HTERT RPE-1 (cell line): Measurements from ENCODE around the gene NOC4L.
"Not testable (repeated sequence)": the region's sequence is repeated elsewhere in the genome, so short reads cannot be mapped to it uniquely, and the experiment has no call there.

ENCODE experiments used
- in situ Hi-C: fragments of 300-500 bp; cut with MboI; formaldehyde crosslinking; loops from 4 replicates; pipeline ENCODE4 v1.14.3; 2020; ENCODE audit warnings: low sequenced_read_pairs

The NOC4L gene

DNA sequence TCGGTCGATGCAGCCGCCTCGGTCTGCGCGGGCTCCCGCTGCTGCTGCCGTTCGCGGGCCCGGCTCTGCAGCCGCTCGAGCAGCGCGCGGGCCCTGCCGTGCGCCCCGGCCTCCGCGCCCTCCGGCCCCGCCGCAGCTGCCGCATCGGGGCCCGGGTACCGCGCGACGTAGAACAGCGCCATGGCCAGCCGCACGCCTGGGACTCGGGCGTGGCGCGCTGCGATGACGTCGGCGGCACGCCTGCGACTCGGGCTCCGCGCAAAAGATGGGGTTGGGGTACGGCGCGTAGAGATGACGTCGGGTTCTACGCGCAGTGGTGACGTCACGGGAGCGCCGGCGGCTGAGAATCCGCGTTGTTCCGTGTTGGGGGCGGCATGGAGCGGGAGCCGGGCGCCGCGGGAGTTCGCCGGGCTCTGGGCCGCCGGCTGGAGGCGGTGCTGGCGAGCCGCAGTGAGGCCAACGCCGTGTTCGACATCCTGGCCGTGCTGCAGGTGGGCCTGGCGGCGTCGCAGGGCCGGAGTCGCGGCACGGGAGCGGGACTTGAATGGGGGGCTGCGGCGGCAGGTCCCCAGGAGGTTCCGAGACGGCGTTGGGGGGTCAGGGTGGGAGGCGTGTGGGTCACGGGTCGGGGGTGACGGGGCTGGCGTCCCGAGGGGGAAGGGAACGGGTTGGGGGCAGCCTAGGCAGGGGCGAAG, at the start of gene NOC4L, which contains the start of gene DDX51:
Gene NOC4L (plus strand): TSS at position 343 of the 695 bp plus-strand sequence. CDS start 32 bp downstream, at position 375.
Gene DDX51 (minus strand): TSS at position 205 of the 695 bp plus-strand sequence. CDS start 23 bp downstream, at position 182.
- in situ Hi-C loops: no loop called here

DNA sequence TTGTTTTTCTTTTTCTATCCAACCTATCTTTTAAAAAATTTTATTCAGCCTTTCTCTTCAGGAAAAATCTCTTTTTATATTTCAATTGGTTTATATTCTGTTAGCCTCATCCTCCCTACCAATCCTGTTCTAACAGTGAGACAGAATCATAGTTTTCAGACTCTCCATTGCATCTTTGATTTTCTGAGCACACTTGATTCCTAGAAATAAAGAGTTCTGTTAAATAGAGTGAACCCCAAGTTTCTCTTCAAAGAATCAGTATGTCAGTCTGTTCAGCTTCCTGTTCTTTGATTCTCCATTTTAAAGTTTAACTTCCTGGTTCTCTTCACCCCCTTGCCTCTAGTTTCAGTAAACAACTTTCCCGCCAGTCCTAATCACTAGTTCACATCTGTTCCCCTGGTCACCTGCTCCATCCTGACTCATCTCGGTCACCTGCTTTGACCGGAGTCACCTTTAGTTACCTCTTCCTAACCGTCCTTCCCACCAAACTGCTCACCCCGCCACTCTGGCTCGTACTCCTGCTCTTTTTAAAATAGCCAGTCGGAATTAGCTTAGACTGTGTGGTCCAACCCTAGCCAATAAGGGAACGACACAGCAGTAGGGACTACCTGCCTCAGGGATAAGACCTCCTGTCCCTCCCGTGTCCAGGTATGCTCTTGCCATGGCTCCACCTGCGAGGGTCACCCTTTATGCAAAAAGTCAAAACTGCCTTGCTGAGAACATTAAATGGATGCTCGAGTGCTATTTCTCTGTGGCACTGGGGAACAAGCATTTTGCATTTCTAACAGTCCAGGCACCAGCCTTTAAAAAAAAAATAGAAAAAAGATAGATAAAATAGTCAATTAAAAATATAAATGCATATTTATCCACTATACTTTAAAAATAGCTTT, 48.5 kb upstream of the NOC4L start:
- in situ Hi-C loops: no loop called here

DNA sequence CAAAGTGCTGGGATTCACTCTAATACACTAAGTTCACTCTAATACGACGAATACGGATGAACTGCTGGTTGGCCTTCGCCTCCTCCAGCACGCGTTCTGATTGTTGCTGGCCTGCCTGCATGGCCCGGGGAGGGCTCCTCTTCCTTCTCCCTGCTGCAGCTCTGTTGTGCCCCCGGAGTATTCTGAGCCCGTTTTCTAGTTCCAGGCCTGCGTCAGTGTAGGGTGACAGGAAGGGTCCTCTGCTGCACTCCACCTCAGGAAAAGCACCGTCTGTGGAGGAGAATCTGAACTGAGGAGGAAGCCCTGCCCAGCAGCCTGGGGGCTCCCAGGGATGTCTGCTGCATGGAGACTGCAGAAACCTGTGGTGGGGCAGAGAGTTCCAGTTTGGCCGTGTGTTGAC, 44.5 kb upstream of the NOC4L start:
- in situ Hi-C loops: no loop called here

DNA sequence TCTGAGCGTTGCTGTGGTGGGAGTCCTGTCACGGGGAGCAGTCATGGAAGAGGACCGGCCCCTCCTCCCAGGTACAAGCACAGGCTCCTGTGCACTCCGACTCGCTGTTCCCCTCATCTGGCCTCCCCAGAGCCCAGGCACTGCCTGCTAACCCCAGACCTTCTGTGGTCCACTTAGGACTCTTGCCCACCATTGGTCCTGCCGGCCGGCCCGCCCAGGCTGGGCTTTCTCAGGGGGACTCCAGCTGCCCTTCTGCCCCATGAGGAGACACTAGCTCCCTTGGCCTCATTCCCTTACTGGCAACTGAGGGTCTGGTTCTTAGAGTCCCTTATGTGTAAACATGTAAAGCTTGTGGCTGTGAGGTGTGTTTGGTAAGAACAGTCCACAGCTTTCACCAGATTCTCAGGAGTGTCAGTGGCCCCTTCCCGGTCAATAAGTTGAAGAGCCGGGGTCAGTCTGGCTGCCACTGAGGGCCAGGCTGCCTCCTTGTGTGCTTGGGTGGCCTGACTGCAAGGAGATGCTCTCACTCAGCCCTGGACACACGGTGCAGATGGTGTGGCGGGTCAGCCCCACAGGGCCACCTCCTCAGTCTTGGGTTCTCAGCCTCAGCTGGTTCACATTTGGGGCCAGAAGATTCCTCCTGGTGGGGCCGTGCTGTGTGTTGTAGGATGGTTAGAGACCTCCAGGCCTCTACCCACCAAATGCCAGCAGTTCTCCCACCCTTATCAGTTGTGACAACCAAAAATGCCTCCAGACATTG, 43.8 kb upstream of the NOC4L start:
- in situ Hi-C loops: no loop called here

DNA sequence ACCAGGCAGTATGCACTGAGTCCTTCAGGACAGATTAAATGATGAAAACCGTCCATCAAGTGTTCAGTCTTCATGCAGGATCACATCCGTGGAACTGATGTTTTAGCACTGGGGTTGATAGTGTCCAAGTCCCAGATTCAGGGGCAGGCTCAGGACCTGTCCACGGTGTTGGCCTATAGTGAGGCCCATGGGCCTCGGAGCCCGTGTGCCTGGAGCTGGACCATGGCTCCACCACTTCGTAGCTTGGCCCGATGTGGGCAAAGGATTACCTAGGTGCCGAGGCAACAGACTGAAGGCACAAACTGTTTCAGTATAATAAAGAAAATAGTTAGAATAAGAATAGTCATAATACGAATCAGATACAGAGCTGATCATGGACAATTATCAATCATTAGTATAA, 42.0 kb upstream of the NOC4L start:
- in situ Hi-C loops: no loop called here

DNA sequence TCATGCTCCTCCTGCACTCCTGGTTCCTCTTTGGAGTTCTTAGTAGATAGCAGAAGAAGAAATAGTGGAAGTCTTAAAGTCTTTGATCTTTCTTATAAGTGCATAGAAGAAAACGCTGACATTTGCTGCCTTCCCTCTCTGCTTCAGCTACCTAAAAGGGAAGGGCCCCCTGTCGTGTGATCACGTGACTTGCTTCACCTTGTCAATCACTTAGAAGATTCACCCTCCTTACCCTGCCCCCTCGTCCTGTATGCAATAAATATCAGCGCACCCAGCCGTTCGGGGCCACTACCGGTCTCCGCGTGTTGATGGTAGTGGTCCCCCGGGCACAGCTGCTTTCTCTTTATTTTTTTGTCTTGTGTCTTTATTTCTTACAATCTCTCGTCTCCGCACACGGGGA, 41.2 kb upstream of the NOC4L start:
- in situ Hi-C loops: not testable (repeated sequence)

DNA sequence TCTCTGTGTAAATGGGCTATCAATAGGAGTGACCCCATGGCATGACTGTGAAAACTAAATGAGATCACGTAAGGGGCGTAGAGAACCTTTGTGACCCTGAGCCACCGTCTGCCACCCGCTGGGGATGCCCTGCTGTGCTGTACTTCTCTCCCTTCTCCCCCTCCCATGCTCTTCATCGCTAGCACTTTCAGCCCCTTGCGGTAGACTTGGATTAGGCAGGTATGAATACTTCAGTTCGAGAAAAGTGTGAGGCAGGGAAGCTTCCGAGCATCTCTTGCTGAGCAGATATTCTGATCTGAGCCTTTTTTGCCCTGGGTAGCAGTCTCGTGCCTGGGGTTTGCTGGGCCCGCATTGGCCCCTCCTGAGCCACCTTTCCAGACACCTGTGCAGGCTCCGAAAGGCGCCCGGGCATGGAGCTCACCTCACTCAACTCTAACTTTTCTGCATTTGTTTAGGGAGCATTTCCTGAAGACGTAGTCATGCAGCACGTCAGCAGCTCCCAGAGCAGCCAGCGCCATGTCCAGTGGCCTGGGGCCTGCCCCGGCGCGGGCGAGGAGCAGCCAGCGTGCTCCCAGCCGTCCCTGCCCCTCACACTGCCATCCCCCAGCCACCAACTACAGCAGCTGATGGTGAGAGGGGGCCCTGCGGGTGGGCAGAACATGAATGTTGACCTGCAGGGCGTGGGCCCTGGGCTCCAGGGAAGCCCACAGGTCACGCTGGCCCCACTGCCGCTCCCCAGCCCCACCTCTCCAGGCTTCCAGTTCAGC, 40.5 kb upstream of the NOC4L start:
- in situ Hi-C loops: no loop called here

DNA sequence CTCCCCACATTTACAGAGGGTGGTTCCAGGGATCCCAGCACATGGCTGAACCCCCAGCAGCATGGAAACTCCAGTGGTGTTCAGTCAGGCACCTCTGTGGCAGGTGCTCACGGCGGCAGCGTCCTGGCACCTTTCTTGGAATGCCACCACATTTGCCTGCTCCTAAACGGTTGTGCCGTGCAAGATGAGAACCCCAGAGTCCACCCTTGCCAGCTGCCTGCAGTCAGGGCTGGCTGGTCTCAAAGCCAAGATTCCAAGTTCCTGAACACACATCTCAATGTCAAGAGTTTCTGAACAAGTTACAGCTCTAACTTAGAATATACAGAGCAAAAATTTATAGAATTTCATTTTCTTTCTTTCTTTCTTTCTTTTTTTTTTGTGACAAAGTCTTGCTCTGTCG, 38.8 kb upstream of the NOC4L start:
- in situ Hi-C loops: no loop called here

DNA sequence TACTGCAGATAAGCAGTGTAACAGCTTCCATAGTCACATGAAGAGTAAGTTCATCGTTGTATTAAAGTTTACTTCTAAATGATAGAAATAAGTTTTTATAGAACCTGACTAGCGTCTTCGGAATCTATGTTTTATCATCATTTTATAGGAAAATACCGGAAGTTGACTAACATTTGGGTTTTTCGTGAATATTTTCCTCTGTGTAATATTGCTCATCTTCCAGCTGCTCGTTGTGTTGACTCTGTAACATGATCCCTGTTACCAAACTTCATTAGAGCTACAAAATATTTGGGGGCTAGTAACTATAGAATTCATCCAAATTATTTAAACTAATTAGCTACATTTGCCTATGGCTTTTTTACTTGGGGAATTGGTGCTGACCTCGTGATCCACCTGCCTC, 37.3 kb upstream of the NOC4L start:
- in situ Hi-C loops: no loop called here

DNA sequence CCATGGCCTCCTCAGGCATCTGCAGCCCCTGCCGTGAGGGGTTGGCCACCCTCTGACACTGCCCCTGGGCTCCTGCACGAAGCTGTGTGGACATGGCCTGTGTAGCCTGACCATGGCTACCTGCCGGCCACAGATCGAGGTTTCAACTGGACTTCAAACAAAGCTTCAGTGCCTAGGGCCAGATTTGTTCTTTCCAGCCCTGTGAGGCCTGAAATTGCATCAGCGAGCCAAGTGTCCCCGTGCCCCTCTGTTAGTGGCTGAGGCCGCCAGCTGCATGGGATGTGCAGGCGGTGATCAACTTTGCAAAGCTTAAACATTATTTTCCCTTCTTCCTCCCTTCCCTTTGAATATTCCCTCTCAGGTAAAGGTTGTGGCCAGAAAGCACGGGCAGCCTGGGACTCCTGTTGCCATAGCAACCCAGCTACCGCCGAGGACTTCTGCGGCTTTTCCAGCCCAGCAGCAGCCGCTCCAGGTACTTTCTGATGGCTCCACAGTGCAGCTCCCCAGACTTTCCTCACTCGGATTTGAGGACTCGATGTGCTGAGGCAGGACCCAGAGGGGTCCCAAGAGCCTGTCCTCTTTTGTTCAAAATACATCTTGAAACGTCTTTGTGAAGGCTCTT, 35.9 kb upstream of the NOC4L start:
- in situ Hi-C loops: no loop called here

DNA sequence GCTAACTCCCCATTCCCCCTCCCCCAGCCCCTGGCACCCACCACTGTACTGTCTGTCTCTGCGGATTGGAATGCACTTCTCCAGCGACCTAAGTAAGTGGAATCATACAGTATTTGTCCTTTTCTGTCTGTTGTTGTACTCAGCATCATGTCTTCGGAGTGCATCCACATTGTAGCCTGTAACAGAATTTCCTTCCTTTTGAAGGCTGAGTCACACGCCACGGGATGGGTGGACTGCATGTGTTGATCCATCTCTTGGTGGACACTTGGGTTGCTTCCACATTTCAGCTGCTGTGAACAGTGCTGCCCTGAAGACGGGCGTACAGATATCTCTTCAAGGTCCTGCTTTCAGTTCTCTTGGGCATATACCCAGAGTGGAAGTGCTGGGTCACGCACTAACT, 34.5 kb upstream of the NOC4L start:
- in situ Hi-C loops: no loop called here

DNA sequence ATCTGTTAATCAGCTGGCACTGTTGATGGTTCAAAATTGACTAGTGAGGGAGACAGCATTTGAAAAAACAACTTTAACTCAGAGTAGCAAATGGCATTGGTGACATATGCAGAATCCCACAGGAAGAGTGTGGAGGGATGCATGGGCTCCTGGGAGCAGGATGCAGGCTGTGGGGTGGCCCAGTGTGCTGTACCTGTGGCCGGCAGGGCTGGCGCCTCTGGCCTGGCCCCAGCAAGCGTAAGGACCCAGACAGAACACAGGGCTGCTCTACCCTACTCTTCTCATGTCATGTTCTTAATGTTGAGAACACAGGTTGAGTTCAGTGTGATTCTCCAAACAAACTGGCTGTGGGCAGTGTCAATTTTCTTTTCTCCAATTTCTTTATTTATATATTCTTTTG, 33.6 kb upstream of the NOC4L start:
- in situ Hi-C loops: no loop called here

DNA sequence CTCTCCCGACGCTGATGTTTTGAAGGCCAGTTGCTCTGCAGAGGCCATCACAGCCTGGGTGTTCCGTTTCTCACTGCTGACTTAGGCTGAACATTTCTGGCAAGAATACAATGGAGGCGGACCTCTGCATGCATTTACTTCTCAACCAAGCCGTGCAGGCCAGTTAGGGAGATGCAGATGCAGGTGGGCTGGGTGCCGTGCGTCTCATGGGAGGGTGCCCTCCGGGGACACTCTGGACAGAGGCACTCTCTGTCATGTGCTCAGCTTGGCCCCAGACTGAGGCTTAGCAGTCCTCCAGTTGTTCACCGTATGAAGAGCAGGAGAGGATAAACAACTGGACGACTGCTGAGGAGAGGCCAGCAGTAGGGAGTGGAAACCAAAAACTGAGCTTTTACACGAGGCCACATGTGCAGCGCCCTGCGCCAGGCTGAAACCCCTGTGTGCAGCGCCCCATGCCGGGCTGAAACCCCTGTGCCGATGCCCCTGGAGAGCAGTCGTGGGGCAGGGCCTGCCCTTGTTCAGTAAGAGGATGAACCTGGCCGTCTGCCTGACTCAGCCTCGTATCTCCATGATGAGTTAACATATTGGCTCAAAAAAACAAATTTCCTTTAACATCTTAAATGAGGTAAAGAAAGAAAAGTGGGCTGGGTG, 32.5 kb upstream of the NOC4L start:
- in situ Hi-C loops: no loop called here

DNA sequence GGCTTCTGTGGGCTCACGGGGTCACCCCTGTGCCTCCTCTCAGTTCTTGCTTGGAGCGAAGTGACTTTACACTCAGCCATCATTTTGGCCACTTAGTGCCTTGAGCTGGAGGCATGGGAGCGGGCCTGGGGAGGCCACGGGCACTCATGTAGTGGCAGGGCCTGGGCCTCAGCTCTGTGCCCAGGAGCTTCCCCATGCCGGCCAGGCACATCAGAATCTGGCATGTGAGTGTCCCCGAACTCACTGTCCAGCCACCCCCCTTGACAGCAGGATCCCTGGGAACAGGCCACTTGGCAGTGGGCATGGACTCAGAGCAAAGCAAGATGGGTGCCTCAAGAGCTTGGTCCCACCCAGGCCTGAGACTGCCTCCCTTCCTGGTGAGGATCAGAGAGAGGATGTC, 29.6 kb upstream of the NOC4L start:
- in situ Hi-C loops: no loop called here

DNA sequence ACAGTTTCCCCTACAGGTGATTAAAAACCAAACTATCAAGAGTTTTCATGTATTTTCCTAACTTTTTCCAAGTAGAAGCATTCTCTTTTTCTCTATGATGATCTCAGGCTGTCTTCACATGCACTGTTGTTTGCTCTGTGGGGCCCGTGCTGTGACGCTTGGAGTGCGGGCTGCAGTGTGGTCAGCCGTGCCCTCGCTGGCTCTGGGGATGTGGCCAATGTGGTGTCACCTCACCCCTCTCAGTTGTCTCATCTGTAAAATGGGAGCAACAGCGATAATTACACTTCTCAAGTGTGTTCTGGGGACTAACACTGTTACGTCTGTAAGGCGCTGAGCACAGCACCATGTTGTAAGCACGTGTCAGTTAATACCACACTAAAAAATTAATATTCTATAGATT, 28.8 kb upstream of the NOC4L start:
- in situ Hi-C loops: no loop called here

DNA sequence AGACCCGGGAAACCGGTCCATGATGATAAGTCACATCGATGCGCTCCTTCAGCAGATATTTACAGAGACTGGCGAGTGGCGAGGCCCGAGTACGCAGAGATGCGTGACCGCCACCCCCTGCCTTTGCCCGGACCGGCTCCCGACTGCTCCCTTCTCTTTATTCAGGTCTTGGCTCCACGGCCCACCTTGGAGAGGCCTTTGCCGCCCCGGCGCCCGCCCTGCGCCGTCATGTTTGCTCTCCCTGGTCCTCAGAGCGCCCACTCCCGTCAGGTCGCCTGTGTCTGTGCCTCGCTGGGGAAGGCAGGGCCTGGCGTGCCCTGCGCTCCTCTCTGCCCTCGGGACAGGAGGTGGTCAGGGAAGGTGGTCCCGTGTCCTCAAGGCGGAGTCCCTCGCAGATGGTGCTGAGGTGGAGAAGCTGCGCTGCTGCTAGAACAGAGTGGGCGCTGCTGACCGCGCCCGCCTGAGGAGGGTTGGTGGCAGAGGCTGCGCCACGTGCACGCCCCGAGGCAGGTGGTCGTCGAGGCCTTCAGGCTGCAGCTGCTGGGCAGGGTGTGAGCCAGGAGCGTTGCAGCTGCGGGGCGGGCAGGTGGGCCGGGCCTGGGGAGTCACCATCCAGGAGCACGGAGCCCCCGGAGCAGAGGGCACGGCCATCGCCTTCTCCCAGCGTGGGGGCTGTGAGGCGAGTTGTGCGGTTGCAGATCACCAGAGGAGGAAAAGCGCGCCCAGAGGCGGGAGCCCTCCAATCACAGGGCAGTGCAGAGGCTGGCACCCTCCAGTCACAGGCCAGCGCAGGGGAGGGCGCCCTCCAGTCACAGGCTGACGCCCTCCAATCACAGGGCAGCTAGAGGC, 27.3 kb upstream of the NOC4L start:
- in situ Hi-C loops: no loop called here

DNA sequence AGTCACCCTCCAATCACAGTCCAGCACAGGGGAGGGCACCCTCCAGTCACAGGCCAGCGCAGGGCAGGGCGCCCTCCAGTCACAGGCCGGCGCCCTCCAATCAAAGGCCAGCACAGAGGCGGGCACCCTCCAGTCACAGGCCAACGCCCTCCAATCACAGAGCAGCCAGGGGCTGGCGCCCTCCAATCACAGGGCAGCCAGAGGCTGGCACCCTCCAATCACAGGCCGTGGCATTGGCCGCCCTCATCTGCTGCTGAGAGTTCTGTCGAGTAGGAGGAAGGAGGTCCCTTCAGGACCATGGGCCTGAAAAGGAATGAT, 26.7 kb upstream of the NOC4L start:
- in situ Hi-C loops: no loop called here

DNA sequence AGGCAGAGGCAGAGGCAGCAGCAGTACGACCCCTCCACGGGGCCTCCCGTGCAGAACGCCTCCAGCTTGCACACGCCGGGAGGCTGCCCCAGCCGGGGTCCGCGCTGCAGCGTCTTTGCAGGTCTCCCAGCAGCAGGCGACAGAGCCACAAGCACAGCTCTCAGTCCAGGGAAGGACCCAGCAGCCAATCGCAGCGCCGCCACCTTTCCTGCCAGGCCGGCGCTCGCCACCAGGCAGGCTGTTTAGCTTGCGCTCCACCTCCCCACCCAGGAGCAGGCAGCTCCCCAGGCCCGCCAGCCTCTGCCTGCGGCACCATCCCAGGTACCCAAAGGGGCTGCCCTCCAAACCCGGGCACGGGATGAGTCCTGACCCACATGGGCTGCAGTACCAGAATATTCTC, 25.4 kb upstream of the NOC4L start:
- in situ Hi-C loops: no loop called here

DNA sequence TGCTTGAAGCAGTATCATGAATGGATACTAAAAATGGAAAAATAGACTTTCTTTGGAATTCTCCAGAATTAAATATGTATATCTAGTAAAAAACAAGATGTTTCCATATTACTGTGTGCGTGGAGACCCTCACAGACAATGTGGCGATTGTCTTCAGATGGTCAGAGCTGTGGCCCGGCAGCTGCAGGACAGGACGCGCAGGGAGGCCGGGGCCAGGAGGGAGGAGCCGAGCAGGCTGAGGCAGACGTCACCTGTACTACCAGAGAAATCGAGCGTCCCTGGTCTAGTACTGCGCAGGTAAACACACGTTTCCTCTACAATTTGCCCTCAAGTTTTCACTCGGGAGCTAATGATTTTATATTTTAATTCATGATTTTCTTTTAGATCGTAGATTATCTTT, 23.0 kb upstream of the NOC4L start:
- in situ Hi-C loops: no loop called here
